Activated naive CD8-positive, alpha-beta T cell treated with anti-CD3 and anti-CD28 coated beads, Interleukin-2, amount 10 ng/mL, durations not matched to agents 7 days and 5 days (primary cell): Measurements from ENCODE around the gene SOX15. TPM values are rescaled to one million over a fixed set of nuclear protein-coding genes. Genes with fewer than 3 reads are reported as not detected.
A peak's percentile ranks its signal among the peaks of the same experiment; 100 is the strongest.

Source experiments
- ATAC-seq: fragments of 150-1000 bp; cut with Tn5 transposase; one replicate; pipeline ENCODE4 v1.10.0; 2021; ENCODE audit warnings: low read depth, moderate library complexity
- POLR2A ChIA-PET: fragments of 350-600 bp; sonication (Branson Sonifier 250); formaldehyde crosslinking; loops from one replicate; lab custom pipeline; 2021; ENCODE audit warnings: antibody characterized with exemption; lab: Charles Lee
- DNase-seq: peaks from one replicate; pipeline ENCODE4 v3.0.0; 2021
- H3K27ac Mint-ChIP-seq: one replicate; pipeline ENCODE4 v1.8.0; 2022; ENCODE audit warnings: mild to moderate bottlenecking, mixed read lengths
- H3K27me3 Mint-ChIP-seq: one replicate; pipeline ENCODE4 v1.8.0; 2022; ENCODE audit warnings: mild to moderate bottlenecking, moderate library complexity, mixed read lengths
- H3K36me3 Mint-ChIP-seq: one replicate; pipeline ENCODE4 v1.8.0; 2021; ENCODE audit warnings: mild to moderate bottlenecking, mixed read lengths
- H3K4me1 Mint-ChIP-seq: one replicate; pipeline ENCODE4 v1.8.0; 2021; ENCODE audit warnings: mixed read lengths
- H3K4me3 Mint-ChIP-seq: one replicate; pipeline ENCODE4 v1.8.0; 2022; ENCODE audit warnings: mild to moderate bottlenecking, moderate library complexity, mixed read lengths
- H3K9me3 Mint-ChIP-seq: one replicate; pipeline ENCODE4 v1.8.0; 2021; ENCODE audit warnings: mixed read lengths
- total RNA-seq, 2 experiments: library from RNA; stranded (reverse); gene quantifications; one replicate each; pipeline ENCODE4 v1.2.3, GENCODE V29; 2021

The SOX15 gene
- total RNA-seq, 2 experiments from 2014 or later: 0.30 to 0.57 TPM

DNA sequence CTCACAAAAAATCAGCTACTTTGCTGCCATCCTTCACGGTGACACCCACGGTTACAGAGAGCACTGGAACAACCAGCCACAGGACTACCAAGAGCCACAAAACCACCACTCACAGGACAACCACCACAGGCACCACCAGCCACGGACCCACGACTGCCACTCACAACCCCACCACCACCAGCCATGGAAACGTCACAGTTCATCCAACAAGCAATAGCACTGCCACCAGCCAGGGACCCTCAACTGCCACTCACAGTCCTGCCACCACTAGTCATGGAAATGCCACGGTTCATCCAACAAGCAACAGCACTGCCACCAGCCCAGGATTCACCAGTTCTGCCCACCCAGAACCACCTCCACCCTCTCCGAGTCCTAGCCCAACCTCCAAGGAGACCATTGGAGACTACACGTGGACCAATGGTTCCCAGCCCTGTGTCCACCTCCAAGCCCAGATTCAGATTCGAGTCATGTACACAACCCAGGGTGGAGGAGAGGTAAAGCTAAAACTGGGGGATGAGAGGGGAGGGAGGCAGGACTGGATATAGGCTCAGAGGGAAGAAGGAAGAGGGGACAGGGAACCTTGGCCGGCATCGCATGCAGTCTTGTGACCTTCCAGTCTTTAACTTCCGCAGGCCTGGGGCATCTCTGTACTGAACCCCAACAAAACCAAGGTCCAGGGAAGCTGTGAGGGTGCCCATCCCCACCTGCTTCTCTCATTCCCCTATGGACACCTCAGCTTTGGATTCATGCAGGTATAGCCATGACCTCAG lies 9.9 kb downstream of the SOX15 start:
- POLR2A ChIA-PET: interaction anchor here (0.5 to 2.5 kb wide), 15 partner anchors 9 to 144 kb away, joined by 3 to 14 read pairs (median 4); partner anchors contain the start of genes FXR2, SAT2, SENP3 and SOX15
- Mint-ChIP-seq H3K9me3 (no peaks in the 10 kb centered on the region), H3K27ac (peak overlapping the region; percentile 96), H3K36me3 (peaks cover 41% of the 10 kb centered on the region), H3K4me3 (peak overlapping the region; percentile 80), H3K4me1 (peaks cover 66% of the 10 kb centered on the region), H3K27me3 (no peaks in the 10 kb centered on the region)
- no peak for ATAC-seq
- DNase-seq: no peak

DNA sequence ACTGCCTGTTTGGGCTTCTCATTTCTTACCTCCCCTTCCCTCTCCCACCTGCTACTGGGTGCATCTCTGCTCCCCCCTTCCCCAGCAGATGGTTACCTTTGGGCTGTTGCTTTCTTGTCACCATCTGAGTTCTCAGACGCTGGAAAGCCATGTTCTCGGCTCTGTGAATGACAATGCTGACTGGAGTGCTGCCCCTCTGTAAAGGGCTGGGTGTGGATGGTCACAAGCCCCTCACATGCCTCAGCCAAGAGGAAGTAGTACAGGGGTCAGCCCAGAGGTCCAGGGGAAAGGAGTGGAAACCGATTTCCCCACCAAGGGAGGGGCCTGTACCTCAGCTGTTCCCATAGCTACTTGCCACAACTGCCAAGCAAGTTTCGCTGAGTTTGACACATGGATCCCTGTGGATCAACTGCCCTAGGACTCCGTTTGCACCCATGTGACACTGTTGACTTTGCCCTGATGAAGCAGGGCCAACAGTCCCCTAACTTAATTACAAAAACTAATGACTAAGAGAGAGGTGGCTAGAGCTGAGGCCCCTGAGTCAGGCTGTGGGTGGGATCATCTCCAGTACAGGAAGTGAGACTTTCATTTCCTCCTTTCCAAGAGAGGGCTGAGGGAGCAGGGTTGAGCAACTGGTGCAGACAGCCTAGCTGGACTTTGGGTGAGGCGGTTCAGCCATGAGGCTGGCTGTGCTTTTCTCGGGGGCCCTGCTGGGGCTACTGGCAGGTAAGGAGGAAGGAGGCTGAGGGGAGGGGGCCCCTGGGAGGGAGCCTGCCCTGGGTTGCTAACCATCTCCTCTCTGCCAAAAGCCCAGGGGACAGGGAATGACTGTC lies 10.7 kb downstream of the SOX15 start, which contains the start of gene CD68:
Gene CD68 (plus strand): TSS at position 638 of the 833 bp plus-strand sequence. CDS start 40 bp downstream, at position 678.
- H3K27ac Mint-ChIP-seq: peak within 1 kb of the TSS; percentile 96
- DNase-seq (peak; percentile 61), ATAC-seq (peak; percentile 51)
- H3K4me1 Mint-ChIP-seq: peaks cover 68% of the 10 kb centered on the region
- no peaks in the 10 kb centered on the region for H3K9me3 Mint-ChIP-seq
- peaks cover 47% of the 10 kb centered on the region for H3K36me3 Mint-ChIP-seq
- POLR2A ChIA-PET: interaction anchor here (0.6 to 2.5 kb wide), 14 partner anchors 9 to 144 kb away, joined by 3 to 14 read pairs (median 4); partner anchors contain the start of genes FXR2, SAT2, SENP3 and SOX15
- H3K27me3 Mint-ChIP-seq: no peaks in the 10 kb centered on the region
- peak within 1 kb of the TSS; percentile 80 for H3K4me3 Mint-ChIP-seq

GRCh38 chr17:7577327-7578199 lies 12.3 kb downstream of the SOX15 start:
- Mint-ChIP-seq H3K4me1 (peaks cover 67% of the 10 kb centered on the region), H3K36me3 (peaks cover 57% of the 10 kb centered on the region), H3K27me3 (no peaks in the 10 kb centered on the region), H3K27ac (peak overlapping the region; percentile 67), H3K9me3 (no peaks in the 10 kb centered on the region), H3K4me3 (peak overlapping the region; percentile 51)
- DNase-seq: no peak
- POLR2A ChIA-PET: no interaction called here
- no peak for ATAC-seq

GRCh38 chr17:7576432-7576937 lies 13.4 kb downstream of the SOX15 start:
- Mint-ChIP-seq H3K9me3 (no peaks in the 10 kb centered on the region), H3K27ac (peak overlapping the region; percentile 60), H3K4me1 (peaks cover 63% of the 10 kb centered on the region), H3K27me3 (no peaks in the 10 kb centered on the region), H3K4me3 (peak overlapping the region; percentile 35), H3K36me3 (peaks cover 54% of the 10 kb centered on the region)
- DNase-seq (no peak), ATAC-seq (no peak)
- POLR2A ChIA-PET: interaction anchor here (1.2 to 5.2 kb wide), 2 partner anchors 8 to 14 kb away, joined by 4 to 89 read pairs; partner anchors contain the start of genes MPDU1 and SOX15

DNA sequence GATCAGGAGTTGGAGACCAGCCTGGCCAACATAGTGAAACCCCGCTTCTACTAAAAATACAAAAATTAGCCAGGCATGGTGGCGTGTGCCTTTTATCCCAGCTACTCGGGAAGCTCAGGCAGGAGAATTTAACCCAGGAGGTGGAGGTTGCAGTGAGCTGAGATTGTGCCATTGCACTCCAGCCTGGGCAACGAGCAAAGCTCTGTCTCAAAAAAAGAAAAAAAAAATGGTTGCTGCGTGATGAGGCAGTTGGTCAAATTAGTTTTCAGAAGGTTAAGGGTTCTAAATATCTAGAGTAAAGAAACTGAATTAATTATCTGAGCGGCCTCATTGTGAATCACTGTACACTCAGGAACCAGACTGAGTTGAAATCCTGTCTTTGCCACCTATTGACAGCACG lies 13.9 kb downstream of the SOX15 start:
- peaks cover 62% of the 10 kb centered on the region for H3K4me1 Mint-ChIP-seq
- H3K27ac Mint-ChIP-seq: peak overlapping the region; percentile 60
- no peaks in the 10 kb centered on the region for H3K9me3 Mint-ChIP-seq
- DNase-seq: no peak
- no peak for ATAC-seq
- POLR2A ChIA-PET: interaction anchor here (1.2 to 5.2 kb wide), 3 partner anchors 9 to 29 kb away, joined by 4 to 89 read pairs (median 4); partner anchors contain the start of genes MPDU1 and SOX15
- H3K36me3 Mint-ChIP-seq: peaks cover 53% of the 10 kb centered on the region
- H3K27me3 Mint-ChIP-seq: no peaks in the 10 kb centered on the region
- peak overlapping the region; percentile 96 for H3K4me3 Mint-ChIP-seq

GRCh38 chr17:7575481-7575883 lies 14.4 kb downstream of the SOX15 start:
- DNase-seq (no peak), ATAC-seq (no peak)
- H3K9me3 Mint-ChIP-seq: no peaks in the 10 kb centered on the region
- no peaks in the 10 kb centered on the region for H3K27me3 Mint-ChIP-seq
- peaks cover 48% of the 10 kb centered on the region for H3K36me3 Mint-ChIP-seq
- H3K4me1 Mint-ChIP-seq: peaks cover 61% of the 10 kb centered on the region
- POLR2A ChIA-PET: interaction anchor here (0.9 to 5.2 kb wide), 6 partner anchors 9 to 112 kb away, joined by 3 to 89 read pairs (median 4); partner anchors contain the start of genes MPDU1, SOX15, TP53 and WRAP53
- peak overlapping the region; percentile 96 for H3K4me3 Mint-ChIP-seq
- no peak overlapping the region for H3K27ac Mint-ChIP-seq

DNA sequence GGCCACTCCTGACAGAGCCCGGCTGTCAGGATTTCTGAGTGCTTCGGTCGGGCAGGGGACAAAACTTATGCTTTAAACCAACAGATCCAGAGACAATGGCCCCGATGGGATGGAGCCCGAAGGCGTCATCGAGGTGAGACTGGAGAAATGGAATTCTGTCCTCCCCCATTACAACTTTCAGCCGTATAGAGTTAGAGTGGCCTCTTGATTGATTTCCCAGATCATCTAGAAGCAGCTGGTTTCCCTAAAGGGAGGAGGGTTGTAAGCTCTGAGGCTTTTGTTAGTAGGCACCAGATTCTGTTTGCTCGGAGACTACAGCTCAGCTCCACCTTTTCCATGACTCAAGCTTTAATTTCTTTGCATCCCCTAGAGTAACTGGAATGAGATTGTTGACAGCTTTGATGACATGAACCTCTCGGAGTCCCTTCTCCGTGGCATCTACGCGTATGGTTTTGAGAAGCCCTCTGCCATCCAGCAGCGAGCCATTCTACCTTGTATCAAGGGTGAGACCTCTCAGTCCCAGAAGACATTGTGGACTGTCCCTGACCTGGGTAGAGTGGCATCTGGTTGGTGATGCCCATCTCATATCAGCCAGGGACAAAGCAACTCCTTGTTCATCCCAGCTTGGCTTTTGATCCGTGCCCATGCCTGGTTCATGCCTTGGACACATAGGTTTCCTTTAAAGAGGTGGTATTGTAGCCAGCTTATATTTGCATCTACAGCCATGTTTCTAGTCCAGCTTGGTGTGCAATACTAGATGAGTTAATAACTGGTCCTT lies 15.5 kb downstream of the SOX15 start:
- peaks cover 58% of the 10 kb centered on the region for H3K4me1 Mint-ChIP-seq
- POLR2A ChIA-PET: interaction anchor here (0.8 to 5.2 kb wide), 16 partner anchors 10 to 539 kb away, joined by 3 to 89 read pairs (median 4); partner anchors contain the start of genes ACAP1, FGF11, FXR2 and MPDU1
- peak overlapping the region; percentile 96 for H3K4me3 Mint-ChIP-seq
- ATAC-seq (no peak), DNase-seq (no peak)
- H3K9me3 Mint-ChIP-seq: no peaks in the 10 kb centered on the region
- peaks cover 44% of the 10 kb centered on the region for H3K36me3 Mint-ChIP-seq
- peak overlapping the region; percentile 99 for H3K27ac Mint-ChIP-seq
- no peaks in the 10 kb centered on the region for H3K27me3 Mint-ChIP-seq

DNA sequence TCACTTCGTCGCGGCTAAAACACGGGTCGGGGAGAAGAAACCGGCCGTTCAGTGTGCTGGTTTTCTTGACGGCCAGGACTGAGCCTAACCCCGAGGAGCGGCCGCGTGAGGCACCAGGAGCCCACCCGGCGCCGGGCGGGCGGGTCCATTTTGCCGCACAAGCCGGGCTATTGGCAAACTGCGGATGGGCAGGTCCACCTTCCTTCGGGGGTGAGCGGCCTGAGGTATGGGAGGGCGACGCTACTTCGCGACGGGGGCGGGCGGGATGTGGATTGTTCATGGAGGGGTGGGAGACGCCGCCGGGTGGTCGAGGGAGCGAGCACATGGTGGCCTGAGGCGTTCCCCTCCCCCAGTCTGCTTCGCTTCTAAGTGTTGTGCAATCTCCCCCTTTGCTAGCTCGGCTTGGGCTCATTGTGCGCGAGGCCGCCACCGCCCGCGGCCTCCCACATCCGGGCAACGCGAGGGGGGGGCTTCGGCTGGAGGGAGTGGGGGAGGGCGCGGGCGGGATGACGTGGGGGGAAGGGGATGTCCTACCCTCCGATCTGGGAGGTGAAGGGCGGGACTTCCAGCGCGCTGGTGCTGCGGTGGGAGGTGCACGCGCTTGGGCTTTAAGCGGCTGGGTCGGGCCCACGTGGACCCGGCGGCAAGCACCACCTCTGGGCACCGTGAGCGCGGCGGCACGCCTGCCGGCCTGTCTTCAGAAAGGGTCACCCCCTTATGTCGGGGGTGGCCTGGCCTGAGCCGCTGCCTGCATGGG lies 16.4 kb downstream of the SOX15 start:
- POLR2A ChIA-PET: interaction anchor here (0.6 to 5.2 kb wide), 18 partner anchors 9 to 538 kb away, joined by 3 to 89 read pairs (median 4); partner anchors contain the start of genes ACAP1, FGF11, FXR2 and MPDU1

GRCh38 chr17:7572588-7573323 lies 17.1 kb downstream of the SOX15 start:
- POLR2A ChIA-PET: interaction anchor here (0.6 to 5.2 kb wide), 17 partner anchors 8 to 537 kb away, joined by 3 to 89 read pairs (median 4); partner anchors contain the start of genes ACAP1, FGF11, FXR2 and MPDU1
- H3K9me3 Mint-ChIP-seq: no peaks in the 10 kb centered on the region
- peaks cover 46% of the 10 kb centered on the region for H3K4me1 Mint-ChIP-seq
- H3K27ac Mint-ChIP-seq: peak overlapping the region; percentile 99
- H3K27me3 Mint-ChIP-seq: no peaks in the 10 kb centered on the region
- ATAC-seq (peak; percentile 1), DNase-seq (peak; percentile 100)
- peaks cover 36% of the 10 kb centered on the region for H3K36me3 Mint-ChIP-seq
- H3K4me3 Mint-ChIP-seq: peak overlapping the region; percentile 96

More for the DNA sequence above, 16.4 kb downstream of the SOX15 start:
- DNase-seq (peak; percentile 93), ATAC-seq (peak; percentile 28)
- Mint-ChIP-seq H3K27ac (peak overlapping the region; percentile 99), H3K27me3 (no peaks in the 10 kb centered on the region), H3K9me3 (no peaks in the 10 kb centered on the region), H3K4me3 (peak overlapping the region; percentile 96), H3K36me3 (peaks cover 40% of the 10 kb centered on the region), H3K4me1 (peaks cover 53% of the 10 kb centered on the region)

DNA sequence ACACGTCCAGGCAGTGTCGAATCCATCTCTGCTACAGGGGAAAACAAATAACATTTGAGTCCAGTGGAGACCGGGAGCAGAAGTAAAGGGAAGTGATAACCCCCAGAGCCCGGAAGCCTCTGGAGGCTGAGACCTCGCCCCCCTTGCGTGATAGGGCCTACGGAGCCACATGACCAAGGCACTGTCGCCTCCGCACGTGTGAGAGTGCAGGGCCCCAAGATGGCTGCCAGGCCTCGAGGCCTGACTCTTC lies 17.6 kb downstream of the SOX15 start:
- Mint-ChIP-seq H3K9me3 (no peaks in the 10 kb centered on the region), H3K4me3 (peak overlapping the region; percentile 96), H3K27ac (peak overlapping the region; percentile 99), H3K27me3 (no peaks in the 10 kb centered on the region), H3K36me3 (peaks cover 36% of the 10 kb centered on the region), H3K4me1 (peaks cover 48% of the 10 kb centered on the region)
- POLR2A ChIA-PET: interaction anchor here (0.6 to 5.2 kb wide), 9 partner anchors 11 to 322 kb away, joined by 3 to 89 read pairs (median 4); partner anchors contain the start of genes ACAP1, FXR2, MPDU1 and POLR2A
- ATAC-seq (peak; percentile 88), DNase-seq (no peak)
